A673 (cell line): ENCODE data around the gene CDC45.

Experiments used
- EZH2 ChIP-seq: fragments of 200-600 bp; sonication (generic); IDR thresholded peaks from 2 replicates; pipeline ENCODE4 v1.6.1; 2017; ENCODE audit warnings: borderline replicate concordance, low read depth, mild to moderate bottlenecking, mixed read lengths, antibody characterized with exemption, low read length; ENCODE audit not compliant: poor library complexity, severe bottlenecking
- TF ChIP-seq, protein P1 (sequence below): fragments of 300-800, 200-600 bp; sonication (generic); conservative IDR thresholded peaks from 2 replicates; pipeline ENCODE4 v1.5.1; 2017; ENCODE audit warnings: low read depth, mild to moderate bottlenecking, antibody characterized with exemption, low read length, moderate library complexity, mixed read lengths

DNA sequence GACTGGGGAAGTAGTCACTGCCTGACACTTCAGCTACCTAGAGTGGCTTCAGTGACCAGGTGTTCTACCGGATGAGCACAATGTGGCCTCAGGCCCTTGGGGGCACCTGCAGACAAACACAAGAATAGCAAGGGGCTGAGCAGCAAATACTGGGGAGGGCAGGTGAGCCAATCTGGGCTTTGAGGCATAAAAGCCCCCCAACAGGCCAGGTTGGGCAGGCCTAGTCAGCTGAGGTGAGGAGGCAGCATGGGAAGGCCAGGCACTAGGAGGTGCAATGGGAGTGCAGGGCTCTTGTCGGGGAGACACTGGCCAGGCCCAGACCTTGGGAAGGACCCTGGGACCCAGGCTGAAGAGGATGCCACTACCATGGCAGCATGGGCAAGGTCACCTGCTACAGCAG, 9.7 kb upstream of the CDC45 start:
- TF ChIP-seq, protein P1, sequence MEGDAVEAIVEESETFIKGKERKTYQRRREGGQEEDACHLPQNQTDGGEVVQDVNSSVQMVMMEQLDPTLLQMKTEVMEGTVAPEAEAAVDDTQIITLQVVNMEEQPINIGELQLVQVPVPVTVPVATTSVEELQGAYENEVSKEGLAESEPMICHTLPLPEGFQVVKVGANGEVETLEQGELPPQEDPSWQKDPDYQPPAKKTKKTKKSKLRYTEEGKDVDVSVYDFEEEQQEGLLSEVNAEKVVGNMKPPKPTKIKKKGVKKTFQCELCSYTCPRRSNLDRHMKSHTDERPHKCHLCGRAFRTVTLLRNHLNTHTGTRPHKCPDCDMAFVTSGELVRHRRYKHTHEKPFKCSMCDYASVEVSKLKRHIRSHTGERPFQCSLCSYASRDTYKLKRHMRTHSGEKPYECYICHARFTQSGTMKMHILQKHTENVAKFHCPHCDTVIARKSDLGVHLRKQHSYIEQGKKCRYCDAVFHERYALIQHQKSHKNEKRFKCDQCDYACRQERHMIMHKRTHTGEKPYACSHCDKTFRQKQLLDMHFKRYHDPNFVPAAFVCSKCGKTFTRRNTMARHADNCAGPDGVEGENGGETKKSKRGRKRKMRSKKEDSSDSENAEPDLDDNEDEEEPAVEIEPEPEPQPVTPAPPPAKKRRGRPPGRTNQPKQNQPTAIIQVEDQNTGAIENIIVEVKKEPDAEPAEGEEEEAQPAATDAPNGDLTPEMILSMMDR = no peak
- TF ChIP-seq EZH2 = no peak
